ENCODE measurements around the gene ZNF766. TPM values are rescaled to one million over a fixed set of nuclear protein-coding genes. Genes with fewer than 3 reads are reported as not detected.
"Not testable (repeated sequence)": the region's sequence is repeated elsewhere in the genome, so short reads cannot be mapped to it uniquely, and the experiment has no call there.

ZNF766 gene
- total RNA-seq, 1 donor from 2014 or later = 11.1 TPM

DNA sequence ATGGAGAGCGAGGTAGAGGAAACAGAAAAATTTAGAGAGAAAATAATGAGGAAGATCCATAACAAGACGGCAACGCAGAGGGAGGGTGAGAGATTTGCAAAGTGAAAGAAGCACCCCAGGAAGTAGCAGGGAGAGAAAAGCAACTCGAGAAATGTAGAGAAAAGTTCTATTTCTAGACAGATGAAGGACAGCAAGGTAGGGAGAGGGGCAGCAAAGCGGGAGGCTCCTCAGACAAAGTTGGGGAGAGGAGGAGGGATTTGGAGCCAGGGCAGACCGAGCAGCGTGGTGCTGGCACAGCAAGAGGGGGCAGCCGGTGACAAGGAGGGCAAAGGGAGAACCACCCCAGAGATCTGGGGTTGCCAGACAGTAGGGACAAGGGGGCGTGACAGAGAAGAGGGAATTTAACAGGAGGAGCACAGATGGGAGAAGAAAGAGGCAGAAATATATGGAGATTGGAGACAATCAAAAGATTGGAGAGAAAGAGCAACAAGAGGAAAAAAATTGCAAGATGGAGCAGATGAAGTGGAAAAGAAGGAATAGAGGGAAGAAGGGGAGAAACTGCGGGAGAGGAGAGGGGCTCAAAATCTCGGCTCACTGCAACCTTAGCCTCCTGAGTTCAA, 989 bp downstream of the ZNF766 start:
- no peak for DNase-seq
- intact Hi-C loops (cut with DNase I) = no loop called here
- ATAC-seq (ENCODE audit: poor library complexity) = no peak

DNA sequence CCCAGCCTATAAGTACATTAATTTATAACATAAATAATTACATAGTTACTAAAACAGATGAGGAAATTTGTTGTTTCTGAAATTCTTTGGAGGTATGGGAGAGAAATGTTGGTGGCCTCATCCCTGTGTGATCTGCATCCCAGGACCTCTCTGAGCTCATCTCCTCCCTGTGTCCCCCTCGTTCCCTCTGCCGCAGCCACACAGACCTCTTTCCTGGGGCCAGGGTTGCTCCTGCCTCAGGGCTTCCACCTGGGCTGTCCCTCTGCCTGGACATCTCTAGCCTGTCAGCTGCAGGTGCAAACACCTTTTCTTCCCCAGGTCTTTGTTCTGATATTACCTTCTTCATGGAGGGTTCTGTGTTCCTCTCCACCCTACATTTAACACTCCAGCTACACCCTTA, 3.9 kb downstream of the ZNF766 start:
- no peak for ATAC-seq (ENCODE audit: poor library complexity)
- no peak for DNase-seq
- intact Hi-C loops (cut with DNase I) = no loop called here

DNA sequence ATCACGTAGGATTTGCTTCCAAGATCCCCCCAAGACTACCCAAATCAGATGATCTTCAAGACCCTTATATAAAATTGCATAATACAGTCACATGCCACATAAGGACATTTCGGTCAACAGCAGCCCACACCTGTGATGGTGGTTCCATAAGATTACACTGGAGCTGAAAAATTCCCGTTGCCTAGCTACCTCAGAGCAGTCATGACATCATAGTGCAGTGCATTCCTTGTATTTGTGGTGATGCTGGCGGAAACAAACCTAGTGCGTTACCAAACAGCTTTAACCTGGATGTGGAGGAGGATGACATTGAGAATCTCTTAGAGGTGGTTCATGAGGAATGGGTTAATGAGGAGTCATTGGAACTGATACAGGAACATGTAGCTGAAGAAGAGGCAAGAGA, 4.8 kb downstream of the ZNF766 start:
- DNase-seq = no peak
- intact Hi-C loops (cut with DNase I) = no loop called here
- ATAC-seq (ENCODE audit: poor library complexity) = no peak

DNA sequence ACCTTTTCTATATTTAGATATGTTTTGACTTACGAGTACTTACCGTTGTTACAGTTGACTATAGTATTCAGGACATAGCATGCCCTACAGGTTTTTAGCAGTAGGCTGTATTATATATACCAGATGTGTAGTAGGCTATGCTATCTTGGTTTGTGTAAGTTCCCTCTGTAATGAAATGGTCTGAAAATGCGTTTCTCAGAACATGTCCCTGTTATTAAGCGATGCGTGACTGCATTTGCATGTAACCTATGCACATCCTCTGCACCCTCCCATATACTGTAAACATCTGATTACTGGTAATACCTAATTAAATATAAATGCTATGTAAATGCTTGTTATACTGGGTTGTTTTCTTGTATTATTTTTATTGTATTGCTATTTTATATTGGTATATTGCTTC, 6.6 kb downstream of the ZNF766 start:
- intact Hi-C loops (cut with DNase I) = no loop called here
- ATAC-seq (ENCODE audit: poor library complexity) (no peak), DNase-seq (no peak)

DNA sequence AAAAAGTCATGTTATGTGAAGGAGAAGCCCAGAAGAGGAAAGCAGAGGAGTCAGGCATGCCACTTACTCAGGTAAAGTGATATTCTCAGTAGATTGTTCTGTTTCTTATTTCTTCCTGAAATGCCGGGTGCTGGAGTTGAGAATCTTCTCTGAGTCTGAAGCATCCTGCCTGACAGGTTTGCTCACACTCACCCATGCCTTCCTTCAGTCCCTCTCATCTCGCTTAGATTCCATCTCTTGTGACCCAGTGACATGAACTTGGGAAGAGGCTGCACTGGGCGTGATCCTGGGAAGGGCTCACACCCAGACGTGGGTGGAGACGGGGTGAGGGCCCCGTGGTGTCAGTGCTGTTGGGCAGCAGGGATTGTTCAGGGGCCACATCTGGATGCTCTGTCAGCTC, 8.1 kb downstream of the ZNF766 start:
- DNase-seq (no peak), ATAC-seq (ENCODE audit: poor library complexity) (no peak)
- intact Hi-C loops (cut with DNase I) = no loop called here

DNA sequence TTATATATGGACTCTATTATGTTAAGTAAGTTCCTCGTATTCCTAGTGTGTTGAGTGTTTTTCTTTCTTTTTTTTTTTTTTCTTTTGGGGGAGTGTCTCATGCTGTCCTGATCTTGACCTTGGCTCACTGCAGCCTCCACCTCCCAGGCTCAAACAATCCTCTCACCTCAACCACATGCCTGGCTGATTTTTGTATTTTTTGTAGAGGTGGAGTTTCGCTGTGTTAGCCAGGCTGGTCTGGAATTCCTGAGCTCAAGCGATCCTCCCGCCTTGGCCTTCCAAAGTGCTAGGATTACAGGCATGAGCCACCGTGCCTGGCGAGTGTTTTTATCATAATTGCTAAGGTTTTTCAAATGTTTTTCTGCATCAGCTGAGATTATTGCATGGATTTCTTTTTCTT, 16.9 kb downstream of the ZNF766 start:
- ATAC-seq (ENCODE audit: poor library complexity) (no peak), DNase-seq (no peak)
- intact Hi-C loops (cut with DNase I) = no loop called here

DNA sequence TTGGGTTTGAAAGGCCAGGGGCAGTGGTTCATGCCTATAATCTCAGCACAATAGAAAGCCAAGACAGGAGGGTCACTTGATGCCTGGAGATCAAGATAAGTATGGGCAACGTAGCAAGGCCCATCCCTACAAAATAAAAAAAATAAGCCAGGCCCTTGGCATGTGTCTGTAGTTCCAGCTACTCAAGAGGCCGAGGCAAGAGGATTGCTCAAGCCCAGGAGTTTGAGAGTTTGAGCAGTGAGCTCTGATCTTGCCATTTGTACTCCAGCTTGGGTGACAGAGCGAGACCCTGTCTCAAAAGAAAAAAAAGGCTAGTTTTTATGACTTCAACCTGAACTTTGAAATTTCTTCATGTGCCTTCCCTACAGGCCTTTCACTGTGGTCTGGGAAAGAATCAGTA, 22.4 kb downstream of the ZNF766 start:
- intact Hi-C loops (cut with DNase I) = no loop called here
- DNase-seq (no peak), ATAC-seq (ENCODE audit: poor library complexity) (no peak)

DNA sequence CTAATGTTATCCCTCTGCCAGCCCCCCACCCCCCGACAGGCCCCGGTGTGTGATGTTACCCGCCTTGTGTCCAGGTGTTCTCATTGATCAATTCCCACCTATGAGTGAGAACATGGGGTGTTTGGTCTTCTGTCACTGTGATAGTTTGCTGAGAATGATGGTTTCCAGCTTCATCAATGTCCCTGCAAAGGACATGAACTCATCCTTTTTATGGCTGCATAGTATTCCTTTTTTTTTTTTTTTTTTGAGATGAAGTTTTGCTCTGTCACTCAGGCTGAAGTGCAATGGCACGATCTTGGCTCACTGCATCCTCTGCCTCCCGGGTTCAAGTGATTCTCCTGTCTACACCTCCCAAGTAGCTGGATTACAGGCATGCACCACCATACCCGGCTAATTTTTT, 23.6 kb downstream of the ZNF766 start:
- ATAC-seq (ENCODE audit: poor library complexity); intact Hi-C loops (cut with DNase I): not testable (repeated sequence)

DNA sequence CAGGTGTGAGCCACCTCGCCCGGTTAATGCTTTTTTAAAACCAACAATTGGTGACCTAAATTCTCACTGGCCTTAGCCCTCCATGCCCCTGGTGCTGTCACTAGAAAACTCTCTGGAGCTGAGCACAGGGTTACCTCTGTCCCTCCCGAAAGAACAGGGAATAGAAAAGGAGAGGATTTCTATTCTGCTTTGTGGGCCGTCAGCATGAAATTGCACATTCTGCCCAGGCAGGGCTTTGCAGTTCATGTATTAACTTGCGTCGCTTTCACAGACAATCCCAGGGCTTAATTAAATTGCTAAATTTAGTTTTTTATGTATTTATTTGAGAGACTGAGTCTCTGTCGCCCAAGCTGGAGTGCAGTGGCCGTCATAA, 27.0 kb downstream of the ZNF766 start:
- DNase-seq (no peak), ATAC-seq (ENCODE audit: poor library complexity) (peak; percentile 8)
- intact Hi-C loops (cut with DNase I) = no loop called here

More for the DNA sequence above, 23.6 kb downstream of the ZNF766 start:
- not testable (repeated sequence) for DNase-seq

DNA sequence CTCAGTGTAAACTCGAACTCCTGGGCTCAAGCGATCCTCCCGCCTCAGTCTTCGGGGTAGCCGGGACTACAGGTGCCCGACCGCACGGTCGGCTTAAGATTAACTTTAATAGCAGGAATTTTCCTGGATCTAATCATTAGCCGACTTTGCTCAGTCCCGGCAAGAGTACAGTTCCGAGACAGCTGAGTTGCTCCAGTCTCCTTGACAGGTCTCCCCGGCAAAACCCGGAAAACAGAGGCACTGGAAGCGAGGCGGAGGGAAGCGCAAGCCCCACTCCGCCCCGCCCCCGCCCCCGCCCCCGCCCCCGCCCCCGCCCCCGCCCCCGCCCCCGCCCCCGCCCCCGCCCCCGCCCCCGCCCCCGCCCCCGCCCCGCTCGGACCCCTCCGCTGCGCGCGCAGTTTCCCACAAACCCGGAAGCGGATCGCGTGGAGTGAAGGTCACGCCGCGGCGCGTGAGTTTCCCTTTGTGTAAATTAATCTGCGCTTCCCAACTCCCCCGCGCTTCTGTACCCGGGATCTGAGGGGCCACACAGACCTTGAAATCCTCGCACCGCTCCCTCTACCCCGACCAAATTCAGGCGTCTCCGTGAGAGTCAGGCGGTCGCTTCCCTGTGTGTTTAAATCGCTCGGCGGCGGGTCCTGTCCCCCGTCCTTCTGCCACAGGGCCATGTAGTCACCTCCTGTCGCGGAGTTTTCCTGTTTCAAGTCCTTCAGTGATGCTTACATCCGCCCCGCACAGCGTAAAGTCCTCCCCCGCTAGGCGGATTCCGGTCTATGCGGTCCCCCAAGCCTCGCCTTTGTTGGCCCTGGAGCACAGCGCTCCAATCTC, 27.6 kb downstream of the ZNF766 start, which contains the start of gene ZNF480:
Gene ZNF480, plus strand, starts transcription at position 397 of the 828 bp plus-strand sequence. CDS start 3,244 bp downstream, outside the sequence.
- intact Hi-C loops (cut with DNase I) = no loop called here
- ATAC-seq (ENCODE audit: poor library complexity) = peak; percentile 88
- peak; percentile 93 for DNase-seq

DNA sequence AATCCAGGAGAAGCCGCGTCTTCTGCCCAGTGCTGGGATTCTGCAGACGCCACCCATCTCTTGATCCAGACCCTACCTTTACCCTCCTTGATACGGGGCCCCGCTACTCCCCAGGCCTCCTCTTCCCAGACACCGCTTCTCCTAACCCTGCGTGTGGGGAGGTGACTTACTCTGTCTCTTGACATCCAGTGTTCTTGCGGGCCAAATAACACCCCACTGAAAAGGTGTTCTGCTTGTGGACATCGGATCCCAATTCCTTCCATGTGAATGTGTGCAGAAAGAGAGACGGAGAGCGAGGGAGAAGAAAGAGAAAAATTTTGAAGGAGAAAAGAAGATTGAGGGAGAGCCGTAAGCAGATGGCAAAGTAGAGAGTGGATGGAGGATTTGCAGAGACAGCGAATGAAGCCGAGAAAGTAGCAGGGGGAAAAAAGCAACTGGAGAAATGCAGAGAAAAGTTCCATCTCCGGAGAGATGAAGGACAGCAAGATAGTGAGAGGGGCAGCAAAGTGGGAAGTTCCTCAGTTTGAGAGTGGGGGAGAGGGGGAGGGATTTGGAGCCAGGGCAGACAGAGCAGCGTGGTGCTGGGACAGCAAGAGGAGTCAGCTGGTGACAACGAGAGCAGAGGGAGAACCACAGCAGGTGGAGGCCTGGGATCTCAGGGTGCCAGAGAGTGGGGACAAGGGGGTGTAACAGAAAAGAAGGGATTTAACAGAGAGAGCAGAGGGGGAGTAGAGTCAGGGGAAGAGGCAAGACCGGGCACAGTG, 28.4 kb downstream of the ZNF766 start:
- no peak for ATAC-seq (ENCODE audit: poor library complexity)
- no peak for DNase-seq
- intact Hi-C loops (cut with DNase I) = no loop called here

DNA sequence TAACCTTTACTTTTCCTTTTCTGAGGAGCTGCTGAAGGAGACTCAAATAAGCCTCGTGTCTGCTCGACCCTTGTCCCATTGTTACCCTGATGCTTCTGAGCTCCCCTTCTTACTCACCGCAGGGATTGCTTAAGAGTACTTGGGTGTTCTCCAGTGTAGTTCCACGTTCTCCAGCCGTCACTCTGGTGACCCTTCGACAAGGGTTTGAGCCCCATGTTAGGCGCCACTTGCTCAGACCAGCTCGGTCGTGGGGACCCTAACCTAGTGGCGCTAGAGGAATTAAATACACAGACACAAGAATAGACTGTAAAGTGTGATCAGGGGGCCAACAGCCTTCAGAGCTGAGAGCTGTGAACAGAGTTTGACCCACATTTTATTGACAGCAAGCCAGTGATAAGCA, 37.9 kb downstream of the ZNF766 start:
- no peak for DNase-seq
- no peak for ATAC-seq (ENCODE audit: poor library complexity)
- intact Hi-C loops (cut with DNase I) = no loop called here

DNA sequence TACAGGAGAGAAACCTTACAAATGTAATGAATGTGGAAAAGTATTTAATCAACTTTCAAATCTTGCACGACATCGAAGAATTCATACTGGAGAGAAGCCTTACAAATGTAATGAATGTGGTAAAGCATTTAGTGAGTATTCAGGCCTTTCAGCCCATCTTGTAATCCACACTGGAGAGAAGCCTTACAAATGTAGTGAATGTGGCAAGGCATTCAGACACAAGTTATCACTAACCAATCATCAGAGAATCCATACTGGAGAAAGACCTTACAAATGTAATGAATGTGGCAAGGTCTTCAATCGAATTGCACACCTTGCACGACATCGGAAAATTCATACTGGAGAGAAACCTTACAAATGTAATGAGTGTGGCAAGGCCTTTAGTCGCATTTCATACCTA, 53.0 kb downstream of the ZNF766 start:
- intact Hi-C loops (cut with DNase I) = no loop called here
- DNase-seq = no peak
- ATAC-seq (ENCODE audit: poor library complexity) = no peak

DNA sequence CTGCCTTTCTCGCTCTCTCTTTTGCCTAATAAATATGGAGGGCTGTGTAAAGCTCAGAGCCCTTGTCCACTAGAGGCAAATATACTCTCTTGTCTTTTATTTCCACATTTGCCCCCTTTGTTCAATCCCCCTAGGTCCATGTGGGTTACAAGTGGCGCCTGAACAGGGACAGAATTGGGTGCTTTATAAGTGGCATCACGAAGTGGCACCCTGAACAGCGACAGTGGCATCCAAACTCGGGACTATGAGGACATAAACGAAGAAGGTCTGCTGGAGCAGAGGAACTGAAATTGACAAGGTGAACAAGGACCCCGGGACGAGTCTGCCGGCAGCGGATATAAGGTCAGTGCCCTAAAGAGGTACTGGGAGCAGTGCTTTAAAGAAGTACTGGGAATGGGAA, 62.4 kb downstream of the ZNF766 start:
- no peak for ATAC-seq (ENCODE audit: poor library complexity)

DNA sequence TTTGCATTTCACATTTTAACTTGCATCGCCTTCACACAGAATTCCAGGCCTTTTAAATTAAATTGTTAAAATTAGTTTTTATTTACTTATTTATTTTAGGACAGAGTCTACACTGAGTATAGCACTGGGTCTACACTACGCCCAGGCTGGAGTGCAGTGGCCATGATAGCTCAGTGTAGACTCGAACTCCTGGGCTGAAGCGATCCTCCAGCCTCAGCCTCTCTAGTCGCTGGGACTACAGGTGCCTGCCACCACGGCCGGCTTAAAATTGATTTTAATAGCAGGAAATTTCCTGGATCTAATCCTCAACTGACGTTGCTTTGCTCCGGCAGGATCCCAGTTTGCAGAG, 66.4 kb downstream of the ZNF766 start:
- peak; percentile 39 for ATAC-seq (ENCODE audit: poor library complexity)
- DNase-seq = no peak
- intact Hi-C loops (cut with DNase I) = no loop called here

More for the DNA sequence above, 62.4 kb downstream of the ZNF766 start:
- intact Hi-C loops (cut with DNase I) = no loop called here
- DNase-seq = no peak

DNA sequence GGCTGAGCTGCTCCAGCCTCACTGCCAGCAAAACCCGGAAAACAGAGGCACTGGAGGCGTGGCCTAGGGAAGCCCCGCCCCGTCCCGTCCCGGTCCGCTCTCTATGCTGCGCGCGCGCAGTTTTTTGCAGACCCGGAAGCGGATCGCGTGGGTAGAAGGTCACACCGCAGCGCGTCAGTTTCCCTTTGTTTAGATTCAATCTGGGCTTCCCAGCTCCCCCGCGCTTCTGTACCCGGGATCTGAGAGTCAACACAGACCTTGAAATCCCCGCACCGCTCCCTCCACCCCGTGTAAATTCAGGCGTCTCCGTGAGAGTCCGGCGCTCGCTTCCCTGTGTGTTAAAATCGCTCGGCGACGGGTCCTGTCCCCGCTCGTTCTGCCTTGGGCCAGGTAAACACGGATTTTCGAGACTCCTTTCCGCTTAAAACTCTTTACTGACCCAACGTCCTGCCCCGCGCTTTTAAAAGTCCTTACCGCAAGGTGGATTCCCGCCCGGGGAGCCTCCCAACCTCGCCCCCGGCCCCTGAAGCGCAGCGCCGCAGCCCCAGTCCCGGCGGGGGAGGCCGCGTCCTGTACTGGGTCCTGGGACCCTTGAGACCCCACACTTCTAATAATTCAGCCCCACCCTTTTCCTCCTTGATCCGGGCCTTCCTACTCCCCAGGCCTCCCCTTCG, 66.9 kb downstream of the ZNF766 start, which contains the start of gene ZNF610:
Gene ZNF610, plus strand, starts transcription at position 127 of the 674 bp plus-strand sequence. CDS start 12,930 bp downstream, outside the sequence.
- peak; percentile 100 for ATAC-seq (ENCODE audit: poor library complexity)
- peak; percentile 95 for DNase-seq
- intact Hi-C loops (cut with DNase I) = no loop called here

DNA sequence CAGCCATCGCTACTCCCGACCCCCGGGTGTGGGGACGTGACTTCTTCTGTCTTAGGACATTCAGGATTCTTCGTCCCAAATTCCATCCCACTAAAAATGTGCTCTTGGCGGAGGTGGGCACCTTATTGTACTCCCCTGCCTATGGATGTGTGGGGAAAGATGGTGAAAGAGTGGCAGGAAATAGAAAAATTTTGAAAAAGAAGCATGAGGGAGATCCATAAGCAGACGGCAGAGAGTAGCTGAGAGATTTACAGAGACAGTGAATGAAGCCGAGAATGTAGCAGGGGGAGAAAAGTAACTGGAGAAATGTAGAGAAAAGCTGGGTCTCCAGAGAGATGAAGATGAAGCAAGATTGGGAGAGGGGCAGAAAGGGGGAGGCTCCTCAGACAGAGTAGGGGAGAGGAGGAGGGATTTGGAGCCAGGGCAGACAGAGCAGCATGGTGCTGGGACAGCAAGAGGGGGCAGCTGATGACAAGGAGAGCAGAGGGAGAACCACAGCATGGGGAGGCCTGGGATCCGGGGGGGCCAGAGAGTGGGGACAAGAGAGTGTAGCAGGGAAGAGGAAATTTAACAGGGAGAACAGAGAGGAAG, 67.5 kb downstream of the ZNF766 start:
- intact Hi-C loops (cut with DNase I) = no loop called here
- no peak for DNase-seq
- no peak for ATAC-seq (ENCODE audit: poor library complexity)

DNA sequence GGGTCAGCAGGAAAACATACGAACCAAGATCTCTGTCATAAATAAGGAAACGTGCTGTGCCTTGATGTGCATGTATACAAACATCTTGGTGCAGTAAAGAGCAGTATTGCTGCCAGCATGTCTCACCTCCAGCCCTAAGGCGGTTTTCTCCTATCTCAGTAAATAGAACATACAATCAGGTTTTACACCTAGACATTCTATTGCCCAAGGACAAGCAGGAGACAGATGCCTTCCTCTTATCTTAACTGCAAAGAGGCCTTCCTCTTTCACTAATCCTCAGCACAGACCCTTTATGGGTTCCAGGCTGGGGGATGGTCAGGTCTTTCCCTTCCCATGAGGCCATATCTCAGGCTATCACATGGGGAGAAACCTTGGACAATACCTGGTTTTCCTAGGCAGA, 69.6 kb downstream of the ZNF766 start:
- DNase-seq; intact Hi-C loops (cut with DNase I); ATAC-seq (ENCODE audit: poor library complexity): not testable (repeated sequence)

DNA sequence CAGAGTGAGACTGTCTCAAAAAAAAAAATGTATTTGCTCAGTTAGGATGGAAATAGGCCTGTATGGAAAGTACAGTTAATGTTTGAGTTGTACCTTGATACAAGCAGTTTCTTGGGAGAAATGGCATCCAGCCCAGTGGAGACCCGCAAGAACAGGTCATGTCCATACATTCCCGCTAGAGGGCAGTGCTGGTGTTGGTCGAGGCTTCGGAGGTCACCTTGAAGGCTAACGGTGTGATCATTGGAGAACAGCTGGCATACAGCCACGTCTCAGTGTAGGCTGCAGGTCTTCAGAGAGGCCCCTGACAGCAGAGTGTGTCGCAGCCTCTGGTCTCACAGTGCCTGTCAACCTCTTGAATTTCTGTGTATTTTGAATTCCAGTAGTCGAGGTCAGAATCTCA, 74.2 kb downstream of the ZNF766 start:
- ATAC-seq (ENCODE audit: poor library complexity) = peak; percentile 64
- DNase-seq = peak; percentile 49
- intact Hi-C loops (cut with DNase I) = no loop called here
